Sciatic nerve (tissue), 2 donors: ENCODE data around the gene PIGV. TPM values are rescaled to one million over a fixed set of nuclear protein-coding genes. Genes with fewer than 3 reads are reported as not detected.
"Not testable (repeated sequence)": the region's sequence is repeated elsewhere in the genome, so short reads cannot be mapped to it uniquely, and the experiment has no call there.

Experiments used
- ATAC-seq: fragments of 200-7000 bp; cut with Tn5 transposase; one replicate; pipeline ENCODE4 v1.9.1; 2020; ENCODE audit warnings: mild to moderate bottlenecking, moderate library complexity
- DNase-seq: peaks from one replicate; pipeline ENCODE4 v3.0.0-alpha.2; 2020; ENCODE audit warnings: low spot score
- intact Hi-C: fragments of 100-400 bp; cut with DNase I; formaldehyde crosslinking; loops from one replicate; pipeline ENCODE4 v1.14.2; 2022
- total RNA-seq: library from RNA; stranded (reverse); fragmentation: NEBNext Ultra II Directional; extraction: Animal tissue kit (Norgen Biotek cat#: 25700); gene quantifications from one replicate; pipeline ENCODE4 v1.2.1, GENCODE V29; 2021
- donor health status: DM: no; HTN: no; CAD: no.
- donor health status: DM: no; HTN: no; CAD: no.

PIGV gene
- total RNA-seq, 1 donor from 2014 or later: 10.6 TPM

GRCh38 chr1:26788836-26789611 is 1.3 kb downstream of the PIGV start:
- DNase-seq: peak; percentile 93
- peak; percentile 74 for ATAC-seq
- intact Hi-C loops: loop anchor here (5.0 kb wide), 1 partner anchor 182 kb away; no protein-coding TSS in a partner anchor

GRCh38 chr1:26789612-26789865 is 1.8 kb downstream of the PIGV start:
- intact Hi-C loops: loop anchor here (5.0 kb wide), 1 partner anchor 182 kb away; no protein-coding TSS in a partner anchor
- DNase-seq (no peak), ATAC-seq (no peak)

GRCh38 chr1:26789931-26790330 is 2.2 kb downstream of the PIGV start:
- intact Hi-C loops: loop anchor here (5.0 kb wide), 1 partner anchor 183 kb away; no protein-coding TSS in a partner anchor
- ATAC-seq (no peak), DNase-seq (no peak)

GRCh38 chr1:26790551-26790953 is 2.8 kb downstream of the PIGV start:
- intact Hi-C loops: no loop called here
- no peak for ATAC-seq
- DNase-seq: no peak

DNA sequence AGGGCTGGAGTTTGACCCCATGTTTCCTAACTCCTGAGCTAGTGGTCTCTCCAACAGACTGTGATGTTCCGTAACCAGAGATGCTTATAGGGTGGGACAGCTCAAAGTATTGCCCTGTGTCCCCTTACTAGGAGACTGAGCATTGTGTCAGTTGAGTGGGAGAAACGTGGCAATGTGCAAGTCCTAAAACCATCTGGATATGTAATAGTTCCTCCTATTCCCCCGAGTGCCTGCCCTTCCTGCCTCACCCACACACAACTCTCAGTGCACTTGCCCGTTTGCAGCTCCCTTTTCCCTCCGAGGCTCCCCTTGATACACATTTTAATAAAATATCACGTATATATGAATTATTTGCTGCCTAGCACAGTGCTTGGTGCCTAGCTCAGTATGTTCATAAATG is 3.4 kb downstream of the PIGV start:
- no peak for DNase-seq
- intact Hi-C loops: no loop called here
- no peak for ATAC-seq

DNA sequence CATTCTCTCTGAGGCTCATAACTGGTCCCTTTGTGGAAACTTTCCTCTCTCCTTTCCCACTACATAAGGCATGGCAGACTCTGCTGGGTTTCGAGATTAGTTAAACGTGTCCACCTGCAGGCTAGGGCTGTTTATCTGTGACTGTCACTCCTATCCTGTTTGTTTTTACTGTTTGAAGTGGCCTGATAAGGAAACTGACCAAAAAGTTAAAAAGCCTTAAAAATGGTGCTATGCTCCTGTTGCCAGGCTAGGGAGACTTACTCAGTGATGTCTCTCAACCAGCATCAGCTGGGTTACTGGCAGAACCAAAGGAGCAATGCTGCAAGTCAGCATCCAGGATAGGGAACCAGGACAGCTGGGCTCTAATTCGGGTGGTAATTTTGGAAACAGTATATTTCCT is 3.9 kb downstream of the PIGV start:
- intact Hi-C loops: no loop called here
- no peak for DNase-seq
- ATAC-seq: no peak

DNA sequence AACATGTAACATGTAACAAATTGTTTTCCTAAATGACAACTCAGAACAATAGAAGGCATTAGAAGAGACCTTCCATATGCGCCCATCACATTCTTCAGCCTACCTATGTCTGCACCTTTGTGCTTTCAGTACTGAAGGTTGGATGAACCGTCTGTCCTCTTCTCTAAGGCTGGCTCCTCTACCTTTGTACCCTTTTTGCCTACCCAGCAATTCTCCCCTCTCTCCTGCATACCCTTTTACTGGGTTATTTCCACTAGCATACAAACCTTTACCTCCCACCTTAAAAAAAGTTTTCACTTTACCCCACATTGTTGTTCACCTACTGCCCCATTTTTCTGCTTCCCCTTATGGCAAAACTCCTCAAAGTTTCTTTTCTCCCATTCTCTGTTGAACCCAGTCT is 5.2 kb downstream of the PIGV start:
- DNase-seq: no peak
- no peak for ATAC-seq
- intact Hi-C loops: no loop called here

GRCh38 chr1:26794391-26794790 is 6.6 kb downstream of the PIGV start:
- DNase-seq: no peak

DNA sequence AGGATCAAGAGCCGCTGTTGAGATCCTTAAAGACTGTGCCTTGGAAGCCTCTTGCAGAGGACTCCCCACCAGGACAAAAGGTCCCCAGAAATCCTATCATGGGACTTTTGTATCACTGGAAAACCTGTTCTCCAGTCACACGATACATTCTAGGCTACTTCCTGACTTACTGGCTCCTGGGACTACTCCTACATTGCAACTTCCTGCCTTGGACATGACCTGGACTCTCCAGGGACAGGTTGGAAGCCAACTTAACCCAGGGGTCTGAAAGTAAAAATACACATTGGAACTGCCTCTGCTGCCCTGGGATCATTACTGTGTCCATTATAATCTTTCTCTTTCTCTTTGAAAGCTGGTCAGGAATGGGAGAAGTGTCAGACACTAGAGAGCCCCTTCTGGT is 9.9 kb downstream of the PIGV start:
- no peak for ATAC-seq
- DNase-seq: no peak
- intact Hi-C loops: no loop called here

More at GRCh38 chr1:26794391-26794790, 6.6 kb downstream of the PIGV start:
- intact Hi-C loops: no loop called here
- ATAC-seq: peak; percentile 36

GRCh38 chr1:26799479-26800142 is 11.9 kb downstream of the PIGV start:
- intact Hi-C loops: no loop called here
- peak; percentile 88 for ATAC-seq
- DNase-seq: no peak

DNA sequence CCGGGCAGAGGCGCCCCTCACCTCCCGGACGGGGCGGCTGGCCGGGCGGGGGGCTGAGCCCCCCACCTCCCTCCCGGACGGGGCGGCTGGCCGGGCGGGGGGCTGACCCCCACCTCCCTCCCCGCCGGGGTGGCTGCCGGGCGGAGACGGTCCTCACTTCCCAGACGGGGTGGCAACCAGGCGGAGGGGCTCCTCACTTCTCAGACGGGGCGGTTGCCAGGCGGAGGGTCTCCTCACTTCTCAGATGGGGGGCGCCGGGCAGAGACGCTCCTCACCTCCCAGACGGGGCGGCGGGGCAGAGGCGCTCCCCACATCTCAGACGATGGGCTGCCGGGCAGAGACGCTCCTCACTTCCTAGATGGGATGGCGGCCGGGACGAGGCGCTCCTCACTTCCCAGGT is 16.2 kb downstream of the PIGV start:
- intact Hi-C loops: not testable (repeated sequence)

DNA sequence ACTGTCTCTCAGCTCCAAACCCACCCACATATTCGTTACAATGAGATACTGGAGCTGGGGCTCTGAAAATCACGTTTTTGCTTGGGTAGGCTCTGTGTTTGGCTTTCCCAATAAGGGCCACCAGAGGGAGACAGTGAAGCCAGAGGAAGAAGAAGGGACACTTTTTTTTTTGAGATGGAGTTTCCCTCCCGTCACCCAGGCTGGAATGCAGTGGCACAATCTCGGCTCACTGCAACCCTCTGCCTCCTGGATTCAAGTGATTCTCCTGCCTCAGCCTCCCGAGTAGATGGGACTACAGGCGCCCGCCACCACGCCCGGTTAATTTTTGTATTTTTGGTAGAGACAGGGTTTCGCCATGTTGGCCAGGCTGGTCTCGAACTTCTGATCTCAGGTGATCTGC is 22.4 kb downstream of the PIGV start:
- peak; percentile 83 for DNase-seq
- ATAC-seq: peak; percentile 70
- intact Hi-C loops: not testable (repeated sequence)

More for the DNA sequence above, 16.2 kb downstream of the PIGV start:
- not testable (repeated sequence) for DNase-seq, ATAC-seq

GRCh38 chr1:26811057-26811456 is 23.3 kb downstream of the PIGV start:
- intact Hi-C loops: no loop called here
- DNase-seq (no peak), ATAC-seq (no peak)

- intact Hi-C loops: no loop called here
Measured at GRCh38 chr1:26811708-26812107, 24.0 kb downstream of the PIGV start.

DNA sequence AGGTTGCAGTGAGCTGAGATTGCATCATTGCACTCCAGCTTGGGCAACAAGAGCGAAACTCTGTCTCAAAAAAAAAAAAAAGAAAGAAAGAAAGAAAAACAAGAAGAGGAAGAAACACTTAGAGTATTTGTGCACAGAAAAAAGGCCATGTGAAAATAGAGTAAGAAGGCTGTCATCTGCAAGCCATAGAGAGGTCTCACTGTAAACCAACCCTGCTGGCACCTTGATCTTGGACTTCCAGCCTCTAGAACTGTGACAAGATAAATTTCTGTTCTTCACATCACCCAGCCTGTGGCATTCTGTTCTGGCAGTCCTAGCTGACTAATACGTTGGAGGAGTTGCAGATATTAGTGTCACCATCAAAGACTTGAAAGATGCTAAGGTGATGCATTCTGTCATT is 26.6 kb downstream of the PIGV start:
- DNase-seq: no peak
- no peak for ATAC-seq
- intact Hi-C loops: no loop called here

More at GRCh38 chr1:26811708-26812107, 24.0 kb downstream of the PIGV start:
- no peak for DNase-seq
- no peak for ATAC-seq

DNA sequence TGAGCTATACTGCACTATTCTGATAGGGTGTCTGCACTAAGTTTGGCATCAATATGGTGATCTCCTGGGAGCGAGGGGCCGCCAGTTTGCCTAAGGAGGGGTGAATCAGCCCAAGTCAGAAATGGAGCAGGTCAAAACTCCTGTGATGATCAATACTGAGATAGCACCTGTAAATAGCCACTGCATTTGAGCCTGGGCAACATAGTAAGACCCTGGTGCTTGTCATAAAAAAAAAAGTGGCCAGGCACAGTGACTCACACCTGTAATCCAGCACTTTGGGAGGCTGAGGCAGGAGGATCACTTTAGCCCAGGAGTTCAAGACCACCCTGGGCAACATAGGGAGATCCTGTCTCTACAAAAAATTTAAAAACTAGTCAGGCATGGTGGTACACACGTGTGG is 27.1 kb downstream of the PIGV start:
- DNase-seq: no peak
- ATAC-seq: no peak
- intact Hi-C loops: no loop called here

GRCh38 chr1:26820784-26821269 is 33.1 kb downstream of the PIGV start:
- no peak for DNase-seq
- ATAC-seq: peak; percentile 68
- intact Hi-C loops: no loop called here

DNA sequence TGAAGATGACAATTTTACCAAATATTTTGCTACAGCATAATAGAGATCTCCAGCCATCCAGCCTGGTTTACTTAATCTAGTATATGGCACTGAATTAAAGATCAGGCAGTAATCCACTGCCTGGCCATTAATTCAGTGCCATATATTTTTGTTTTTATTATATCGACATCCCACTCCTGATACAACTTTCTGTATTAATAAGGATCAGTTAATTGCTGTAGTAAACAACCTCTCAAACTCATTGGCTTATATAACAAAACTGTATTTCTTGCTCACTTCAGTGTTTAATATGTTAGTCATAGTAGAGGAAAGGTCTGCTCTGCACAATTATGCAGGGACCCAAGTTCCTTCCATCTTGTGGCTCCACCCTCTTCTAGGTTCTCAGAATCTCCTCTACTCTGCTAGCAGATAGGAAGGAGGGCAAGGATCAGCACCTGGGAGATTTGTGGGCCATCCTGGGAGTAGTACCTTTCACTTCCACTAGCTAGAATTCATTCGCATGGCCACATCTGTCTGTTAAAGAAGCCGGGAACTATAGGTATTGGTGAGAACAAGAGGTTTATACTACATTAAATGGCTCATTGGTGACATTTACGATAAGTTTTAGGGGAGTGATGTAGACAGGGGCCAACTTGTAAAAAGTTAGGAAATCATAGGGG is 35.1 kb downstream of the PIGV start:
- DNase-seq (no peak), ATAC-seq (no peak)
- intact Hi-C loops: no loop called here

- DNase-seq (no peak), ATAC-seq (no peak)
- intact Hi-C loops: no loop called here
Measured at GRCh38 chr1:26824731-26825130, 37.0 kb downstream of the PIGV start.
